Fibroblast of mammary gland (primary cell): ENCODE data around the gene ATXN2.
"Not testable (repeated sequence)": the region's sequence is repeated elsewhere in the genome, so short reads cannot be mapped to it uniquely, and the experiment has no call there.

ENCODE experiments used
- DNase-seq: peaks from one replicate; pipeline ENCODE4 v3.0.0-alpha.2; 2010; ENCODE audit warnings: low read depth
- H3K4me3 ChIP-seq: 2 replicates; pipeline ENCODE4 v1.5.1; 2011; ENCODE audit warnings: low read depth, mild to moderate bottlenecking, low read length, moderate library complexity; ENCODE audit not compliant: control insufficient read depth
- CTCF ChIP-seq: conservative IDR thresholded peaks from 2 replicates; pipeline ENCODE4 v1.5.1; 2011; ENCODE audit warnings: low read depth, low read length, inconsistent platforms; ENCODE audit not compliant: control insufficient read depth, insufficient read depth

ATXN2 gene

GRCh38 chr12:111521801-111522200 lies 77.3 kb downstream of the ATXN2 start:
- no peak overlapping the region for H3K4me3 ChIP-seq
- no peak for DNase-seq
- TF ChIP-seq CTCF = no peak

- H3K4me3 ChIP-seq = no peak overlapping the region
- TF ChIP-seq CTCF = no peak
- DNase-seq = no peak
Measured at GRCh38 chr12:111519937-111520336, 79.2 kb downstream of the ATXN2 start.

GRCh38 chr12:111519083-111519482 lies 80.0 kb downstream of the ATXN2 start:
- DNase-seq = no peak
- no peak for TF ChIP-seq CTCF
- H3K4me3 ChIP-seq = no peak overlapping the region

- DNase-seq, H3K4me3 ChIP-seq: not testable (repeated sequence)
Measured at GRCh38 chr12:111507719-111508118, 91.4 kb downstream of the ATXN2 start.

- not testable (repeated sequence) for H3K4me3 ChIP-seq, DNase-seq
Measured at GRCh38 chr12:111507258-111507657, 91.9 kb downstream of the ATXN2 start.

- no peak overlapping the region for H3K4me3 ChIP-seq
- no peak for TF ChIP-seq CTCF
- DNase-seq = no peak
Measured at GRCh38 chr12:111506260-111506659, 92.9 kb downstream of the ATXN2 start.

- no peak for DNase-seq
- TF ChIP-seq CTCF = no peak
- no peak overlapping the region for H3K4me3 ChIP-seq
Measured at GRCh38 chr12:111505601-111506036, 93.5 kb downstream of the ATXN2 start.

GRCh38 chr12:111503116-111503515 lies 96.0 kb downstream of the ATXN2 start:
- peak; percentile 7 for DNase-seq
- H3K4me3 ChIP-seq = no peak overlapping the region
- no peak for TF ChIP-seq CTCF
